HepG2 (cell line): ENCODE results near the gene SDK2. TPM values are rescaled to one million over a fixed set of nuclear protein-coding genes. Genes with fewer than 3 reads are reported as not detected.

Experiments used
- ATAC-seq: fragments of 200-7000 bp; cut with Tn5 transposase; 3 replicates; pipeline ENCODE4 v1.9.1; 2020; ENCODE audit warnings: mild to moderate bottlenecking, moderate library complexity
- BruUV-seq: library from RNA; stranded (reverse); fragments of 400-500 nt; replicated peaks from 2 replicates; lab custom pipeline; 2021; lab: Mats Ljungman, UMichigan
- CTCF ChIA-PET: fragments of 300-600 bp; formaldehyde crosslinking; extraction: SDS; loops from one replicate; lab custom pipeline; 2021; ENCODE audit warnings: low total read pairs, inconsistent platforms, low intra/inter-chr PET ratio; lab: Yijun Ruan, JAX
- POLR2A ChIA-PET: fragments of 350-600 bp; sonication (Branson Sonifier 250); formaldehyde crosslinking; loops from one replicate; lab custom pipeline; 2020; ENCODE audit warnings: antibody characterized with exemption, inconsistent platforms; lab: Yijun Ruan, JAX
- DNase-seq: peaks from one replicate; pipeline ENCODE4 v3.0.0-alpha.2; 2015; ENCODE audit warnings: low spot score
- FAIRE-seq: peaks from 3 replicates; lab custom pipeline; 2011; peaks lifted over from hg19 to GRCh38; lab: Jason Lieb, UNC
- H2AFZ ChIP-seq: one replicate; pipeline ENCODE4 v1.6.1; 2011; ENCODE audit warnings: low read length, inconsistent platforms
- H3K27ac ChIP-seq: fragments of 300-600 bp; 3 replicates; pipeline ENCODE4 v1.8.0; 2011; ENCODE audit warnings: mixed run types, mild to moderate bottlenecking, mixed read lengths, low read length, inconsistent platforms; ENCODE audit not compliant: insufficient read depth; ENCODE audit errors: extremely low read length
- H3K27me3 ChIP-seq, 2 experiments: fragments of 200-600 bp in 1 of 2; 2 replicates in 1 of 2; 3 replicates in 1 of 2; pipeline versions ENCODE4 v1.6.0 to v1.8.0; 2011; ENCODE audit warnings: low read length in 2 of 2, mild to moderate bottlenecking in 2 of 2, moderate library complexity in 2 of 2, inconsistent platforms in 1 of 2; ENCODE audit not compliant: insufficient read depth in 2 of 2, control insufficient read depth in 1 of 2
- H3K36me3 ChIP-seq, 2 experiments: fragments of 200-600 bp in 1 of 2; replicated peaks in 1 of 2; 2 replicates in 1 of 2; 3 replicates in 1 of 2; pipeline versions ENCODE4 v1.5.1 to v1.8.0; 2011; ENCODE audit warnings: low read length in 2 of 2, inconsistent platforms in 1 of 2; ENCODE audit not compliant: insufficient read depth in 2 of 2, control insufficient read depth in 1 of 2
- H3K4me1 ChIP-seq: 2 replicates; pipeline ENCODE4 v1.5.1; 2012; ENCODE audit warnings: low read length, inconsistent platforms; ENCODE audit not compliant: insufficient read depth
- H3K4me2 ChIP-seq: 2 replicates; pipeline ENCODE4 v1.6.0; 2011; ENCODE audit warnings: low read depth, low read length, inconsistent platforms
- H3K4me3 ChIP-seq, 3 experiments: fragments of 200-600 bp in 1 of 3; sonication (generic), shearing (Covaris generic) in 1 of 3; replicated peaks in 1 of 3; 2 replicates each; pipeline ENCODE4 v1.5.1; 2011 to 2016; ENCODE audit warnings: low read length in 3 of 3, inconsistent platforms in 2 of 3, low read depth in 2 of 3, mild to moderate bottlenecking in 2 of 3, control low read depth in 1 of 3, mixed read lengths in 1 of 3; ENCODE audit not compliant: insufficient read depth in 1 of 3
- H3K79me2 ChIP-seq: one replicate; pipeline ENCODE4 v1.6.1; 2011; ENCODE audit warnings: low read length, inconsistent platforms; ENCODE audit not compliant: insufficient read depth
- H3K9ac ChIP-seq: 2 replicates; pipeline ENCODE4 v1.6.0; 2011; ENCODE audit warnings: mild to moderate bottlenecking, low read depth, low read length, inconsistent platforms; ENCODE audit not compliant: insufficient read depth
- H3K9me3 ChIP-seq: 2 replicates; pipeline ENCODE4 v1.5.1; 2012; ENCODE audit warnings: mild to moderate bottlenecking, low read length
- H4K20me1 ChIP-seq: 2 replicates; pipeline ENCODE4 v1.6.0; 2011; ENCODE audit warnings: inconsistent platforms, mild to moderate bottlenecking, low read length, moderate library complexity; ENCODE audit not compliant: insufficient read depth
- KAT2B ChIP-seq: fragments of 150-350 bp; IDR thresholded peaks from 2 replicates; pipeline ENCODE4 v1.6.1; 2014; ENCODE audit warnings: low read depth, low read length, borderline replicate concordance
- MNT ChIP-seq: fragments of 450-650 bp; IDR thresholded peaks from 2 replicates; pipeline ENCODE4 v1.6.1; 2016
- NFAT5 ChIP-seq: sonication (generic); formaldehyde crosslinking; IDR thresholded peaks from 2 replicates; pipeline ENCODE4 v1.4.0; 2020; ENCODE audit warnings: missing genetic modification reagents
- ZNF691 ChIP-seq: sonication (generic); formaldehyde crosslinking; IDR thresholded peaks from 2 replicates; pipeline ENCODE4 v1.4.0; 2020; ENCODE audit warnings: missing genetic modification reagents, low read depth, mild to moderate bottlenecking, borderline replicate concordance
- WGBS: methylation state at CpG from one replicate; pipeline ENCODE4 v1.1.6; 2017; ENCODE audit warnings: low lambda C conversion rate; 5-methylcytosine and 5-hydroxymethylcytosine counted together
- in situ Hi-C: cut with HindIII; loops from 2 replicates; pipeline ENCODE4 v1.10.0; 2017; ENCODE audit warnings: low pct_unique_long_range_greater_than_20kb; ENCODE audit not compliant: extremely low pct_ligation_motif_present
- intact Hi-C: fragments of 100-400 bp; cut with micrococcal nuclease; formaldehyde crosslinking; loops from one replicate; pipeline ENCODE4 v1.10.0; 2022; ENCODE audit not compliant: unreplicated experiment
- polyA plus RNA-seq, 8 experiments: library from polyadenylated mRNA; depleted of rRNA in 3 of 8; stranded (reverse) in 7 of 8; unstranded in 1 of 8; fragments of >200 nt; fragmentation: Illumina TruSeq in 4 of 8; extraction: Trizol in 4 of 8; gene quantifications; 2 replicates each; pipeline versions ENCODE4 v1.2.1 to v1.2.3, GENCODE V29; 2011 to 2016; ENCODE audit warnings: low read depth in 4 of 8, missing spikeins in 1 of 8, mixed read lengths in 1 of 8; ENCODE audit not compliant: insufficient read depth in 1 of 8
- total RNA-seq, 5 experiments: library from RNA; depleted of rRNA; stranded (reverse); fragments of >200 nt; fragmentation: Illumina TruSeq; extraction: Trizol; gene quantifications; 2 replicates each; pipeline ENCODE4 v1.2.3, GENCODE V29; 2016; ENCODE audit warnings: low read depth in 1 of 5

The SDK2 gene
- total and polyA plus RNA-seq, 2 of the 13 experiments (the other 11 are each of a cell fraction or from before 2014, with no cell fraction given) = not detected

GRCh38 chr17:73524941-73525679 lies 119.1 kb downstream of the SDK2 start:
- Histone ChIP-seq H3K9ac (no peak overlapping the region), H3K4me1 (no peaks in the 10 kb centered on the region), H3K4me2 (no peak overlapping the region), H3K4me3 (no peak overlapping the region), H3K9me3 (no peaks in the 10 kb centered on the region), H2AFZ (no peak overlapping the region), H3K79me2 (no peaks in the 10 kb centered on the region), H3K27me3 (peaks cover 14 to 92% of the 10 kb centered on the region in 2 experiments; a peak in 4 of 5 replicates), H4K20me1 (no peaks in the 10 kb centered on the region), H3K36me3 (no peaks in the 10 kb centered on the region), H3K27ac (no peak overlapping the region)
- no peak for FAIRE-seq
- CTCF ChIA-PET = no interaction called here
- 11% methylated on average over 13 of the region's 15 CpGs for WGBS
- in situ Hi-C loops = no loop called here
- no peak for DNase-seq
- TF ChIP-seq MNT (peak; percentile 97), NFAT5 (CRISPR knock-in tag) (no peak), ZNF691 (no peak), KAT2B (no peak)
- ATAC-seq = no peak
- intact Hi-C loops = no loop called here
- POLR2A ChIA-PET = no interaction called here
- no TSS peak for BruUV-seq
